Liver (tissue), 9 donors: ENCODE measurements around the gene ADGRA3. TPM values are rescaled to one million over a fixed set of nuclear protein-coding genes. Genes with fewer than 3 reads are reported as not detected.

ENCODE experiments used
- DNase-seq: peaks from one replicate; pipeline ENCODE4 v3.0.0-alpha.2; 2017; ENCODE audit warnings: low spot score
- H3K27ac ChIP-seq, 2 donors: one replicate each; pipeline ENCODE4 v1.7.0; 2013; ENCODE audit warnings: inconsistent platforms in 2 of 2, low read length in 2 of 2, control low read depth in 1 of 2, low read depth in 1 of 2, mild to moderate bottlenecking in 1 of 2
- H3K27me3 ChIP-seq, 4 donors: one replicate each; pipeline versions ENCODE4 v1.6.1 to v1.7.0; 2013; ENCODE audit warnings: low read length in 3 of 4, inconsistent platforms in 1 of 4, mild to moderate bottlenecking in 1 of 4, moderate library complexity in 1 of 4; ENCODE audit not compliant: control insufficient read depth in 4 of 4, insufficient read depth in 4 of 4
- H3K36me3 ChIP-seq, 4 donors: one replicate each; pipeline versions ENCODE4 v1.6.1 to v1.7.0; 2013; ENCODE audit warnings: low read length in 3 of 4, mild to moderate bottlenecking in 3 of 4, low read depth in 1 of 4, moderate library complexity in 1 of 4; ENCODE audit not compliant: control insufficient read depth in 4 of 4, insufficient read depth in 3 of 4
- H3K4me1 ChIP-seq, 4 donors: one replicate each; pipeline versions ENCODE4 v1.6.1 to v1.7.0; 2013; ENCODE audit warnings: low read length in 3 of 4, mild to moderate bottlenecking in 3 of 4, moderate library complexity in 1 of 4; ENCODE audit not compliant: control insufficient read depth in 4 of 4, insufficient read depth in 4 of 4
- H3K4me3 ChIP-seq, 3 donors: one replicate each; pipeline versions ENCODE4 v1.6.1 to v1.7.0; 2013; ENCODE audit warnings: low read length in 3 of 3, control low read depth in 1 of 3, low read depth in 1 of 3, mild to moderate bottlenecking in 1 of 3
- H3K9ac ChIP-seq, 2 donors: one replicate each; pipeline ENCODE4 v1.7.0; 2013; ENCODE audit warnings: low read length in 2 of 2, mild to moderate bottlenecking in 2 of 2, moderate library complexity in 2 of 2, control low read depth in 1 of 2, low read depth in 1 of 2
- H3K9me3 ChIP-seq, 4 donors: one replicate each; pipeline versions ENCODE4 v1.6.1 to v1.7.0; 2013; ENCODE audit warnings: low read length in 3 of 4; ENCODE audit not compliant: control insufficient read depth in 4 of 4
- EGR1 ChIP-seq, 2 donors: IDR thresholded peaks; 2 replicates each; pipeline ENCODE4 v1.6.1; 2016 to 2018; ENCODE audit warnings: antibody characterized with exemption in 2 of 2, low read depth in 2 of 2
- FOXA1 ChIP-seq: IDR thresholded peaks from 2 replicates; pipeline ENCODE4 v1.6.1; 2016; ENCODE audit warnings: antibody characterized with exemption
- FOXA2 ChIP-seq: IDR thresholded peaks from 2 replicates; pipeline ENCODE4 v1.6.1; 2016; ENCODE audit warnings: antibody characterized with exemption
- GABPA ChIP-seq, 2 donors: IDR thresholded peaks in 1 of 2; conservative IDR thresholded peaks in 1 of 2; 2 replicates each; pipeline ENCODE4 v1.6.1; 2016; ENCODE audit warnings: antibody characterized with exemption in 2 of 2, mild to moderate bottlenecking in 1 of 2, moderate library complexity in 1 of 2
- HNF4A ChIP-seq, 2 donors: conservative IDR thresholded peaks; 2 replicates each; pipeline ENCODE4 v1.6.1; 2016; ENCODE audit warnings: antibody characterized with exemption in 2 of 2, mild to moderate bottlenecking in 2 of 2
- HNF4G ChIP-seq: IDR thresholded peaks from 2 replicates; pipeline ENCODE4 v1.6.1; 2016; ENCODE audit warnings: antibody characterized with exemption
- JUND ChIP-seq, 2 donors: IDR thresholded peaks; 2 replicates each; pipeline ENCODE4 v1.6.1; 2016; ENCODE audit warnings: antibody characterized with exemption in 2 of 2
- NR2F2 ChIP-seq: IDR thresholded peaks from 2 replicates; pipeline ENCODE4 v1.6.1; 2016; ENCODE audit warnings: antibody characterized with exemption
- RAD21 ChIP-seq, 2 donors: IDR thresholded peaks; 2 replicates each; pipeline ENCODE4 v1.6.1; 2016; ENCODE audit warnings: antibody characterized with exemption in 2 of 2, mild to moderate bottlenecking in 2 of 2
- RXRA ChIP-seq, 2 donors: IDR thresholded peaks; 2 replicates each; pipeline ENCODE4 v1.6.1; 2017 to 2018; ENCODE audit warnings: antibody characterized with exemption in 2 of 2, mild to moderate bottlenecking in 1 of 2
- SP1 ChIP-seq: IDR thresholded peaks from 2 replicates; pipeline ENCODE4 v1.6.1; 2018; ENCODE audit warnings: antibody characterized with exemption, mild to moderate bottlenecking
- TAF1 ChIP-seq: conservative IDR thresholded peaks from 2 replicates; pipeline ENCODE4 v1.6.1; 2016; ENCODE audit warnings: antibody characterized with exemption, mild to moderate bottlenecking
- YY1 ChIP-seq: IDR thresholded peaks from 2 replicates; pipeline ENCODE4 v1.6.1; 2016; ENCODE audit warnings: antibody characterized with exemption, mild to moderate bottlenecking
- WGBS: extraction: QIAGEN DNeasy Blood & Tissue Kit; methylation state at CpG from one replicate; pipeline ENCODE4 v1.1.7; 2013; 5-methylcytosine and 5-hydroxymethylcytosine counted together
- polyA plus RNA-seq, 2 donors: library from polyadenylated mRNA; stranded (reverse) in 1 of 2; unstranded in 1 of 2; fragments of 200-250 nt in 1 of 2; fragments of >200 nt in 1 of 2; fragmentation: Nextera tagmentation in 1 of 2; extraction: Ambion mirVana in 1 of 2; gene quantifications; one replicate each; pipeline versions ENCODE4 v1.2.1 to v1.2.3, GENCODE V29; 2013 to 2015
- total RNA-seq, 2 donors: library from RNA; depleted of rRNA; stranded (reverse); fragments of >200 nt; gene quantifications; one replicate each; pipeline ENCODE4 v1.2.3, GENCODE V29; 2014
- TF ChIP-seq, protein P1 (sequence below): fragments of 150-350 bp; IDR thresholded peaks from 2 replicates; pipeline ENCODE4 v1.5.1; 2017; ENCODE audit warnings: improper control_type of control experiment, low read depth, low read length; ENCODE audit not compliant: missing input control
- TF ChIP-seq, protein P2 (sequence below): IDR thresholded peaks from 2 replicates; pipeline ENCODE4 v1.6.1; 2016; ENCODE audit warnings: antibody characterized with exemption
- TF ChIP-seq, protein P3 (sequence below): IDR thresholded peaks from 2 replicates; pipeline ENCODE4 v1.6.1; 2016; ENCODE audit warnings: antibody characterized with exemption, mild to moderate bottlenecking
- TF ChIP-seq, protein P4 (sequence below): IDR thresholded peaks from 2 replicates; pipeline ENCODE4 v1.6.1; 2016; ENCODE audit warnings: antibody characterized with exemption
- TF ChIP-seq, protein P5 (sequence below): IDR thresholded peaks from 2 replicates; pipeline ENCODE4 v1.6.1; 2016; ENCODE audit warnings: antibody characterized with exemption
- donor health status: healthy.
- donor health status: healthy.
- donor health status: healthy.
- donor health status: healthy.
- donor health status: healthy.

The ADGRA3 gene
- total and polyA plus RNA-seq, 4 donors: 15.2 to 239 (median 32.6) TPM

DNA sequence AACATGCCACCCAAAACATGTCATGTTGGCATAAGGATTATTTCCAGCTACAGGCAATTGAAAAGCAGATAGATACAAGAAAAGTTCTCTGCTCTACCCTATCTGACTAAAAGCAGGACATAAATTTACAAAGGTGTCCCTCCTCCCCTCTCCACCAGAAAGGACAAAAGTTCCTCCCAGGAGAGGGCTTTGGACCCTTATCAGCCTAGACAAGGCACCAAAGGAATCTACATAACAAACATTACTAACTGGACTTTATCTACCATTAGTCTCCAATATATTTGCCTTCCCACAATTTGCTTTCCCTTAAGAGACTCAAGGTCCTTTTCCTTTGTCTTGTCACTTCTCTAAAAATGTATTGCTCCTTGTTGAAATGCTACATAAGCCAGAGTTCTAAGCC lies 55.6 kb downstream of the ADGRA3 start:
- no peaks in the 10 kb centered on the region for H3K9me3 ChIP-seq
- H3K36me3 ChIP-seq: peaks cover 0 to 6% (median 0%) of the 10 kb centered on the region in 4 donors
- no peak for DNase-seq
- no peaks in the 10 kb centered on the region for H3K4me1 ChIP-seq
- H3K27me3 ChIP-seq: no peaks in the 10 kb centered on the region
- TF ChIP-seq RAD21 (IDR thresholded peaks at IDR 0.05) (no peak), JUND (IDR thresholded peaks at IDR 0.05) (no peak), EGR1 (IDR thresholded peaks at IDR 0.05; ENCODE audit: low read depth in 2 of 2) (no peak), FOXA2 (no peak), HNF4G (no peak), TAF1 (no peak), SP1 (no peak)
- TF ChIP-seq, protein P1, sequence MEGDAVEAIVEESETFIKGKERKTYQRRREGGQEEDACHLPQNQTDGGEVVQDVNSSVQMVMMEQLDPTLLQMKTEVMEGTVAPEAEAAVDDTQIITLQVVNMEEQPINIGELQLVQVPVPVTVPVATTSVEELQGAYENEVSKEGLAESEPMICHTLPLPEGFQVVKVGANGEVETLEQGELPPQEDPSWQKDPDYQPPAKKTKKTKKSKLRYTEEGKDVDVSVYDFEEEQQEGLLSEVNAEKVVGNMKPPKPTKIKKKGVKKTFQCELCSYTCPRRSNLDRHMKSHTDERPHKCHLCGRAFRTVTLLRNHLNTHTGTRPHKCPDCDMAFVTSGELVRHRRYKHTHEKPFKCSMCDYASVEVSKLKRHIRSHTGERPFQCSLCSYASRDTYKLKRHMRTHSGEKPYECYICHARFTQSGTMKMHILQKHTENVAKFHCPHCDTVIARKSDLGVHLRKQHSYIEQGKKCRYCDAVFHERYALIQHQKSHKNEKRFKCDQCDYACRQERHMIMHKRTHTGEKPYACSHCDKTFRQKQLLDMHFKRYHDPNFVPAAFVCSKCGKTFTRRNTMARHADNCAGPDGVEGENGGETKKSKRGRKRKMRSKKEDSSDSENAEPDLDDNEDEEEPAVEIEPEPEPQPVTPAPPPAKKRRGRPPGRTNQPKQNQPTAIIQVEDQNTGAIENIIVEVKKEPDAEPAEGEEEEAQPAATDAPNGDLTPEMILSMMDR: no peak
- TF ChIP-seq, protein P2, sequence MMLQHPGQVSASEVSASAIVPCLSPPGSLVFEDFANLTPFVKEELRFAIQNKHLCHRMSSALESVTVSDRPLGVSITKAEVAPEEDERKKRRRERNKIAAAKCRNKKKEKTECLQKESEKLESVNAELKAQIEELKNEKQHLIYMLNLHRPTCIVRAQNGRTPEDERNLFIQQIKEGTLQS: no peak
- TF ChIP-seq, protein P3, sequence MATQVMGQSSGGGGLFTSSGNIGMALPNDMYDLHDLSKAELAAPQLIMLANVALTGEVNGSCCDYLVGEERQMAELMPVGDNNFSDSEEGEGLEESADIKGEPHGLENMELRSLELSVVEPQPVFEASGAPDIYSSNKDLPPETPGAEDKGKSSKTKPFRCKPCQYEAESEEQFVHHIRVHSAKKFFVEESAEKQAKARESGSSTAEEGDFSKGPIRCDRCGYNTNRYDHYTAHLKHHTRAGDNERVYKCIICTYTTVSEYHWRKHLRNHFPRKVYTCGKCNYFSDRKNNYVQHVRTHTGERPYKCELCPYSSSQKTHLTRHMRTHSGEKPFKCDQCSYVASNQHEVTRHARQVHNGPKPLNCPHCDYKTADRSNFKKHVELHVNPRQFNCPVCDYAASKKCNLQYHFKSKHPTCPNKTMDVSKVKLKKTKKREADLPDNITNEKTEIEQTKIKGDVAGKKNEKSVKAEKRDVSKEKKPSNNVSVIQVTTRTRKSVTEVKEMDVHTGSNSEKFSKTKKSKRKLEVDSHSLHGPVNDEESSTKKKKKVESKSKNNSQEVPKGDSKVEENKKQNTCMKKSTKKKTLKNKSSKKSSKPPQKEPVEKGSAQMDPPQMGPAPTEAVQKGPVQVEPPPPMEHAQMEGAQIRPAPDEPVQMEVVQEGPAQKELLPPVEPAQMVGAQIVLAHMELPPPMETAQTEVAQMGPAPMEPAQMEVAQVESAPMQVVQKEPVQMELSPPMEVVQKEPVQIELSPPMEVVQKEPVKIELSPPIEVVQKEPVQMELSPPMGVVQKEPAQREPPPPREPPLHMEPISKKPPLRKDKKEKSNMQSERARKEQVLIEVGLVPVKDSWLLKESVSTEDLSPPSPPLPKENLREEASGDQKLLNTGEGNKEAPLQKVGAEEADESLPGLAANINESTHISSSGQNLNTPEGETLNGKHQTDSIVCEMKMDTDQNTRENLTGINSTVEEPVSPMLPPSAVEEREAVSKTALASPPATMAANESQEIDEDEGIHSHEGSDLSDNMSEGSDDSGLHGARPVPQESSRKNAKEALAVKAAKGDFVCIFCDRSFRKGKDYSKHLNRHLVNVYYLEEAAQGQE: no peak
- no peak overlapping the region for H3K27ac ChIP-seq
- no peak overlapping the region for H3K4me3 ChIP-seq
- H3K9ac ChIP-seq: no peak overlapping the region

DNA sequence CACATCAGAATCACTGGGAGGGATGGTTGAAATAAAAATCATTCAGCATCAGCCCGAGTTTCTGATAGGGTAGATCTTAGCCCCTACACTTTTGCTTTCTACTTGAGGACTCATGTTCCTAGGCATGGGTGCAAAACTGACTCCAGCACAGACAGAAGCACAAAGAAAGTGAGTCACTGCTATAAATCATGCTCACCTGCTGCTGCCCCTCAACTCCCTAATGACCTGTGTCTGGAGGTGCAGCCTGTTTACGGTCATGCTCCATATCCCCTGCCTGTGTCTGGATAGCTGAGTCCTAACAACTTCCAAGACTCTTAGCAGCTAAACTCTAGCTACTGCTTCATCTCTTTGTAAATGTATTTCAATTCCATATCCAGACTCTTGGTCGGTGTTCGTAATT lies 57.8 kb downstream of the ADGRA3 start:
- WGBS: 96% methylated on average over 4 of the region's 4 CpGs

More for the DNA sequence above, 57.8 kb downstream of the ADGRA3 start:
- peaks cover 0 to 3% (median 0%) of the 10 kb centered on the region in 4 donors for H3K4me1 ChIP-seq
- DNase-seq: no peak
- H3K27ac ChIP-seq: no peak overlapping the region
- TF ChIP-seq TAF1 (no peak), RXRA (IDR thresholded peaks at IDR 0.05) (no peak), SP1 (no peak), GABPA (IDR thresholded peaks at IDR 0.05 in 1 of 2, conservative IDR thresholded peaks at IDR 0.05 in 1 of 2) (no peak), YY1 (no peak), RAD21 (IDR thresholded peaks at IDR 0.05) (no peak), FOXA1 (no peak), NR2F2 (no peak), HNF4A (conservative IDR thresholded peaks at IDR 0.05) (no peak)
- TF ChIP-seq, protein P2: no peak
- TF ChIP-seq, protein P4, sequence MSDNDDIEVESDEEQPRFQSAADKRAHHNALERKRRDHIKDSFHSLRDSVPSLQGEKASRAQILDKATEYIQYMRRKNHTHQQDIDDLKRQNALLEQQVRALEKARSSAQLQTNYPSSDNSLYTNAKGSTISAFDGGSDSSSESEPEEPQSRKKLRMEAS: no peak
- TF ChIP-seq, protein P3: no peak
- TF ChIP-seq, protein P5, sequence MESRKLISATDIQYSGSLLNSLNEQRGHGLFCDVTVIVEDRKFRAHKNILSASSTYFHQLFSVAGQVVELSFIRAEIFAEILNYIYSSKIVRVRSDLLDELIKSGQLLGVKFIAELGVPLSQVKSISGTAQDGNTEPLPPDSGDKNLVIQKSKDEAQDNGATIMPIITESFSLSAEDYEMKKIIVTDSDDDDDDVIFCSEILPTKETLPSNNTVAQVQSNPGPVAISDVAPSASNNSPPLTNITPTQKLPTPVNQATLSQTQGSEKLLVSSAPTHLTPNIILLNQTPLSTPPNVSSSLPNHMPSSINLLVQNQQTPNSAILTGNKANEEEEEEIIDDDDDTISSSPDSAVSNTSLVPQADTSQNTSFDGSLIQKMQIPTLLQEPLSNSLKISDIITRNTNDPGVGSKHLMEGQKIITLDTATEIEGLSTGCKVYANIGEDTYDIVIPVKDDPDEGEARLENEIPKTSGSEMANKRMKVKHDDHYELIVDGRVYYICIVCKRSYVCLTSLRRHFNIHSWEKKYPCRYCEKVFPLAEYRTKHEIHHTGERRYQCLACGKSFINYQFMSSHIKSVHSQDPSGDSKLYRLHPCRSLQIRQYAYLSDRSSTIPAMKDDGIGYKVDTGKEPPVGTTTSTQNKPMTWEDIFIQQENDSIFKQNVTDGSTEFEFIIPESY: no peak
- H3K9me3 ChIP-seq: no peaks in the 10 kb centered on the region
- peaks cover 0 to 6% (median 1%) of the 10 kb centered on the region in 4 donors for H3K36me3 ChIP-seq
- H3K9ac ChIP-seq: no peak overlapping the region
- no peaks in the 10 kb centered on the region for H3K27me3 ChIP-seq
- H3K4me3 ChIP-seq: no peak overlapping the region
